HCT116 (cell line): ENCODE results near the gene FLOT1. TPM values are rescaled to one million over a fixed set of nuclear protein-coding genes. Genes with fewer than 3 reads are reported as not detected.

Experiments
- ATAC-seq: fragments of 200-7000 bp; cut with Tn5 transposase; 2 replicates; pipeline ENCODE4 v1.9.1; 2020; ENCODE audit warnings: mild to moderate bottlenecking, moderate library complexity
- BruUV-seq: library from RNA; stranded (reverse); fragments of 400-500 nt; replicated peaks from 2 replicates; lab custom pipeline; 2021; lab: Mats Ljungman, UMichigan
- CTCF ChIA-PET: fragments of 300-600 bp; sonication (Branson Sonifier 250); formaldehyde crosslinking; loops from one replicate; lab custom pipeline; 2021; ENCODE audit warnings: antibody characterized with exemption; lab: Charles Lee
- POLR2A ChIA-PET: fragments of 300-600, 350-600 bp; sonication (Branson Sonifier 250); formaldehyde crosslinking; loops from one replicate; lab custom pipeline; 2021; ENCODE audit warnings: antibody characterized with exemption; lab: Charles Lee
- RAD21 ChIA-PET, 2 experiments: fragments of 300-600 bp; sonication (Branson Sonifier 250); formaldehyde crosslinking; loops; one replicate each; lab custom pipeline; 2023; ENCODE audit warnings: low total read pairs in 2 of 2; ENCODE audit not compliant: uncharacterized antibody in 2 of 2, unreplicated experiment in 2 of 2, low non-redundant PET in 1 of 2; lab: Charles Lee
- DNase-seq: peaks from one replicate; pipeline ENCODE4 v3.0.0-alpha.2; 2010; ENCODE audit warnings: low read depth, low spot score
- H2AFZ ChIP-seq: fragments of 200-600 bp; shearing (Covaris generic), sonication (generic); 2 replicates; pipeline ENCODE4 v1.6.1; 2017; ENCODE audit warnings: low read depth, mixed run types, mixed read lengths, antibody characterized with exemption, low read length; ENCODE audit not compliant: poor library complexity, severe bottlenecking
- H3K27ac ChIP-seq: 2 replicates; pipeline ENCODE4 v1.5.1; 2012; ENCODE audit warnings: low read depth, low read length
- H3K27me3 ChIP-seq: fragments of 200-600 bp; sonication (generic); 2 replicates; pipeline ENCODE4 v1.6.1; 2016; ENCODE audit warnings: mixed run types, low read length, mixed read lengths; ENCODE audit not compliant: insufficient read depth
- H3K36me3 ChIP-seq, 2 experiments: fragments of 200-500 bp in 1 of 2; fragments of 200-600 bp in 1 of 2; sonication (Bioruptor generic) in 1 of 2; sonication (generic) in 1 of 2; 2 replicates each; pipeline versions ENCODE4 v1.5.1 to v1.6.1; 2014 to 2016; ENCODE audit warnings: low read length in 2 of 2, inconsistent platforms in 1 of 2, mixed read lengths in 1 of 2, mixed run types in 1 of 2; ENCODE audit not compliant: insufficient read depth in 2 of 2, control insufficient read depth in 1 of 2
- H3K4me1 ChIP-seq, 2 experiments: fragments of 200-600 bp in 1 of 2; sonication (generic) in 1 of 2; 2 replicates each; pipeline versions ENCODE4 v1.5.1 to v1.6.1; 2012 to 2017; ENCODE audit warnings: low read length in 2 of 2, inconsistent platforms in 1 of 2, mild to moderate bottlenecking in 1 of 2, mixed read lengths in 1 of 2, mixed run types in 1 of 2, moderate library complexity in 1 of 2; ENCODE audit not compliant: insufficient read depth in 2 of 2, control insufficient read depth in 1 of 2
- H3K4me2 ChIP-seq: fragments of 200-600 bp; sonication (generic); 2 replicates; pipeline ENCODE4 v1.6.1; 2017; ENCODE audit warnings: mixed run types, low read length, mixed read lengths
- H3K4me3 ChIP-seq, 2 experiments: fragments of 200-600 bp in 1 of 2; sonication (generic) in 1 of 2; replicated peaks in 1 of 2; 2 replicates each; pipeline ENCODE4 v1.5.1; 2011 to 2016; ENCODE audit warnings: low read length in 2 of 2, control low read depth in 1 of 2, low read depth in 1 of 2, mild to moderate bottlenecking in 1 of 2, mixed read lengths in 1 of 2, mixed run types in 1 of 2
- H3K79me2 ChIP-seq: fragments of 200-600 bp; sonication (generic); 2 replicates; pipeline ENCODE4 v1.6.1; 2017; ENCODE audit warnings: mild to moderate bottlenecking, mixed run types, low read length, moderate library complexity, mixed read lengths; ENCODE audit not compliant: insufficient read depth
- H3K9ac ChIP-seq: fragments of 200-600 bp; sonication (generic); 2 replicates; pipeline ENCODE4 v1.6.1; 2016; ENCODE audit warnings: low read length, mixed read lengths
- H3K9me2 ChIP-seq: fragments of 200-600 bp; sonication (generic), shearing (Covaris generic); 2 replicates; pipeline ENCODE4 v1.6.1; 2017; ENCODE audit warnings: mixed run types, mild to moderate bottlenecking, moderate library complexity; ENCODE audit not compliant: insufficient read depth
- H3K9me3 ChIP-seq, 2 experiments: fragments of 200-500 bp in 1 of 2; fragments of 200-600 bp in 1 of 2; sonication (Bioruptor generic) in 1 of 2; sonication (generic) in 1 of 2; 2 replicates each; pipeline ENCODE4 v1.6.1; 2014 to 2017; ENCODE audit warnings: low read length in 2 of 2, mixed read lengths in 2 of 2, inconsistent platforms in 1 of 2, low read depth in 1 of 2, mild to moderate bottlenecking in 1 of 2, mixed run types in 1 of 2, moderate library complexity in 1 of 2; ENCODE audit not compliant: control insufficient read depth in 1 of 2, insufficient read depth in 1 of 2
- H4K20me1 ChIP-seq: fragments of 200-600 bp; sonication (generic), shearing (Covaris generic); 2 replicates; pipeline ENCODE4 v1.6.1; 2017; ENCODE audit warnings: mixed run types, mild to moderate bottlenecking, moderate library complexity; ENCODE audit not compliant: insufficient read depth
- ATF3 ChIP-seq: IDR thresholded peaks from 2 replicates; pipeline ENCODE4 v1.6.1; 2012
- CBX3 ChIP-seq: IDR thresholded peaks from 2 replicates; pipeline ENCODE4 v1.6.1; 2012; ENCODE audit warnings: low read depth
- CTCF ChIP-seq, 3 experiments: fragments of 200-600 bp in 1 of 3; sonication (generic) in 1 of 3; IDR thresholded peaks in 2 of 3; conservative IDR thresholded peaks in 1 of 3; 2 replicates each; pipeline ENCODE4 v1.5.1; 2012 to 2017; ENCODE audit warnings: low read depth in 2 of 3, low read length in 2 of 3, antibody characterized with exemption in 1 of 3, borderline replicate concordance in 1 of 3, control low read depth in 1 of 3, mild to moderate bottlenecking in 1 of 3, mixed read lengths in 1 of 3, mixed run types in 1 of 3, moderate library complexity in 1 of 3; ENCODE audit not compliant: insufficient read depth in 1 of 3
- EGR1 ChIP-seq: IDR thresholded peaks from 2 replicates; pipeline ENCODE4 v1.6.1; 2012; ENCODE audit warnings: low read depth
- ELF1 ChIP-seq: IDR thresholded peaks from 2 replicates; pipeline ENCODE4 v1.6.1; 2012; ENCODE audit warnings: low read depth, borderline replicate concordance
- EZH2 ChIP-seq: fragments of 200-600 bp; sonication (generic); IDR thresholded peaks from 2 replicates; pipeline ENCODE4 v1.6.1; 2017; ENCODE audit warnings: antibody characterized with exemption, mixed run types
- EZH2phosphoT487 ChIP-seq: fragments of 200-600 bp; IDR thresholded peaks from 2 replicates; pipeline ENCODE4 v1.6.1; 2018; ENCODE audit warnings: antibody characterized with exemption, borderline replicate concordance
- FOSL1 ChIP-seq: IDR thresholded peaks from 2 replicates; pipeline ENCODE4 v1.6.1; 2012; ENCODE audit warnings: low read depth
- JUND ChIP-seq: IDR thresholded peaks from 2 replicates; pipeline ENCODE4 v1.6.1; 2012
- MAX ChIP-seq: IDR thresholded peaks from 2 replicates; pipeline ENCODE4 v1.6.1; 2012
- POLR2A ChIP-seq: IDR thresholded peaks from 2 replicates; pipeline ENCODE4 v1.7.0; 2011; ENCODE audit warnings: borderline replicate concordance; ENCODE audit not compliant: insufficient read depth, insufficient read length; ENCODE audit errors: extremely low read depth
- POLR2AphosphoS5 ChIP-seq: IDR thresholded peaks from 2 replicates; pipeline ENCODE4 v1.6.1; 2011; ENCODE audit warnings: mild to moderate bottlenecking, low read depth, low read length, moderate library complexity
- RAD21 ChIP-seq: IDR thresholded peaks from 2 replicates; pipeline ENCODE4 v1.6.1; 2012; ENCODE audit warnings: low read depth, mild to moderate bottlenecking
- SP1 ChIP-seq: IDR thresholded peaks from 2 replicates; pipeline ENCODE4 v1.6.1; 2012; ENCODE audit warnings: low read depth
- SRF ChIP-seq: IDR thresholded peaks from 2 replicates; pipeline ENCODE4 v1.6.1; 2012; ENCODE audit warnings: low read depth
- TCF7L2 ChIP-seq: IDR thresholded peaks from 2 replicates; pipeline ENCODE4 v1.7.0; 2011; ENCODE audit warnings: borderline replicate concordance, inconsistent platforms; ENCODE audit not compliant: insufficient read depth, insufficient read length; ENCODE audit errors: extremely low read depth
- YY1 ChIP-seq: IDR thresholded peaks from 2 replicates; pipeline ENCODE4 v1.6.1; 2011; ENCODE audit warnings: low read length, low read depth, moderate library complexity, mild to moderate bottlenecking; ENCODE audit not compliant: insufficient replicate concordance; ENCODE audit errors: extremely low read depth
- ZBTB33 ChIP-seq: IDR thresholded peaks from 2 replicates; pipeline ENCODE4 v1.6.1; 2011; ENCODE audit warnings: mild to moderate bottlenecking, low read length, moderate library complexity; ENCODE audit not compliant: insufficient replicate concordance; ENCODE audit errors: extremely low read depth
- ZFX ChIP-seq: fragments of 450-650 bp; IDR thresholded peaks from 2 replicates; pipeline ENCODE4 v1.6.1; 2017
- ZNF274 ChIP-seq: fragments of 200-500 bp; sonication (Bioruptor generic); IDR thresholded peaks from 2 replicates; pipeline ENCODE4 v1.6.1; 2014; ENCODE audit warnings: mild to moderate bottlenecking, low read depth, low read length, inconsistent platforms
- intact Hi-C: fragments of 100-400 bp; cut with micrococcal nuclease; formaldehyde crosslinking; loops from 2 replicates; pipeline ENCODE4 v1.10.0; 2022
- total RNA-seq: library from RNA; stranded (reverse); gene quantifications from one replicate; pipeline ENCODE4 v1.2.1, GENCODE V29; 2021; ENCODE audit not compliant: unreplicated experiment

The FLOT1 gene
- total RNA-seq, 1 experiment from 2014 or later = 117 TPM

GRCh38 chr6:30720738-30721197 is 21.7 kb downstream of the FLOT1 start:
- Histone ChIP-seq H4K20me1 (peaks cover 21% of the 10 kb centered on the region; the same call in 1 of the 2 replicates), H3K9me2 (no peaks in the 10 kb centered on the region), H3K27ac (peak overlapping the region; percentile 89), H3K36me3 (peaks cover 27 to 41% of the 10 kb centered on the region in 2 experiments), H3K79me2 (peaks cover 72% of the 10 kb centered on the region), H3K4me3 (peak overlapping the region; percentile 95), H3K9ac (peak overlapping the region; percentile 100), H3K9me3 (no peaks in the 10 kb centered on the region), H2AFZ (no peak overlapping the region), H3K4me2 (peak overlapping the region; percentile 96), H3K4me1 (peaks cover 9 to 66% of the 10 kb centered on the region in 2 experiments), H3K27me3 (no peaks in the 10 kb centered on the region)
- intact Hi-C loops = loop anchor here (1.0 to 2.0 kb wide), 2 partner anchors 34 to 103 kb away; partner anchors contain the start of genes MRPS18B, PPP1R10 and PPP1R18
- ATAC-seq (no peak), DNase-seq (no peak)
- ChIA-PET RAD21 (no interaction called here), CTCF (interaction anchor here (2.3 to 5.7 kb wide), 3 partner anchors 10 to 41 kb away, joined by 6 to 45 read pairs (median 17); no protein-coding TSS in a partner anchor), POLR2A (interaction anchor here (0.5 to 3.7 kb wide), 10 partner anchors 8 to 108 kb away, joined by 3 to 17 read pairs (median 4); partner anchors contain the start of gene NRM)
- BruUV-seq = no TSS peak
- TF ChIP-seq EGR1 (no peak), TCF7L2 (no peak), SP1 (no peak), POLR2AphosphoS5 (no peak), RAD21 (no peak), POLR2A (no peak), EZH2phosphoT487 (no peak), EZH2 (no peak), JUND (no peak), CTCF (IDR thresholded peaks at IDR 0.05 in 2 of 3, conservative IDR thresholded peaks at IDR 0.05 in 1 of 3; ENCODE audit: borderline replicate concordance in 1 of 3, insufficient read depth in 1 of 3, low read depth in 2 of 3, low read length in 2 of 3) (no peak), ELF1 (no peak), ATF3 (no peak), SRF (no peak), MAX (no peak), CBX3 (no peak), ZBTB33 (no peak), ZNF274 (no peak), FOSL1 (no peak), ZFX (no peak), YY1 (no peak)
